ENCODE measurements around the gene NRG3. TPM values are rescaled to one million over a fixed set of nuclear protein-coding genes. Genes with fewer than 3 reads are reported as not detected.

NRG3 gene
- total RNA-seq, 1 experiment from 2014 or later: 0.66 TPM

- Mint-ChIP-seq H3K27me3 (ENCODE audit: insufficient read depth, unreplicated experiment) (peaks cover 5% of the 10 kb centered on the region), H3K9me3 (ENCODE audit: unreplicated experiment) (no peaks in the 10 kb centered on the region), H3K36me3 (ENCODE audit: insufficient read depth, unreplicated experiment) (no peaks in the 10 kb centered on the region), H3K4me3 (ENCODE audit: unreplicated experiment) (no peak overlapping the region), H3K27ac (ENCODE audit: unreplicated experiment) (no peak overlapping the region), H3K4me1 (ENCODE audit: low read depth, unreplicated experiment) (no peaks in the 10 kb centered on the region)
- POLR2A ChIA-PET: no interaction called here
- no peak for TF ChIP-seq CTCF (IDR thresholded peaks at IDR 0.05; ENCODE audit: insufficient read depth in 1 of 2, low read depth in 1 of 2, low read length in 1 of 2, severe bottlenecking in 1 of 2, unreplicated experiment in 1 of 2)
- no TSS peak for BruUV-seq (replicated peaks)
- Histone ChIP-seq H3K27me3 (replicated peaks; ENCODE audit: control insufficient read depth, insufficient read depth, low read length) (no peaks in the 10 kb centered on the region), H3K9me3 (no peaks in the 10 kb centered on the region), H3K4me1 (no peaks in the 10 kb centered on the region), H3K36me3 (ENCODE audit: control insufficient read depth, insufficient read depth, low read length) (no peaks in the 10 kb centered on the region), H3K4me3 (ENCODE audit: low read depth, low read length) (no peak overlapping the region)
- intact Hi-C loops (cut with micrococcal nuclease; ENCODE audit: unreplicated experiment): no loop called here
- CTCF ChIA-PET: no interaction called here
- DNase-seq: no peak
Measured at GRCh38 chr10:81915504-81915897, 40.5 kb downstream of the NRG3 start.

- ChIA-PET POLR2A (no interaction called here), CTCF (no interaction called here)
- Histone ChIP-seq H3K36me3 (ENCODE audit: control insufficient read depth, insufficient read depth, low read length) (no peaks in the 10 kb centered on the region), H3K4me1 (no peaks in the 10 kb centered on the region), H3K27me3 (replicated peaks; ENCODE audit: control insufficient read depth, insufficient read depth, low read length) (no peaks in the 10 kb centered on the region), H3K4me3 (ENCODE audit: low read depth, low read length) (no peak overlapping the region), H3K9me3 (no peaks in the 10 kb centered on the region)
- Mint-ChIP-seq H3K9me3 (ENCODE audit: unreplicated experiment) (no peaks in the 10 kb centered on the region), H3K27ac (ENCODE audit: unreplicated experiment) (no peak overlapping the region), H3K36me3 (ENCODE audit: insufficient read depth, unreplicated experiment) (no peaks in the 10 kb centered on the region), H3K27me3 (ENCODE audit: insufficient read depth, unreplicated experiment) (peaks cover 3% of the 10 kb centered on the region), H3K4me3 (ENCODE audit: unreplicated experiment) (no peak overlapping the region), H3K4me1 (ENCODE audit: low read depth, unreplicated experiment) (no peaks in the 10 kb centered on the region)
- intact Hi-C loops (cut with micrococcal nuclease; ENCODE audit: unreplicated experiment): no loop called here
- TF ChIP-seq CTCF (IDR thresholded peaks at IDR 0.05; ENCODE audit: insufficient read depth in 1 of 2, low read depth in 1 of 2, low read length in 1 of 2, severe bottlenecking in 1 of 2, unreplicated experiment in 1 of 2): no peak
- no TSS peak for BruUV-seq (replicated peaks)
- DNase-seq: no peak
Measured at GRCh38 chr10:81917666-81918065, 42.7 kb downstream of the NRG3 start.

GRCh38 chr10:81918766-81919165 is 43.8 kb downstream of the NRG3 start:
- Histone ChIP-seq H3K9me3 (no peaks in the 10 kb centered on the region), H3K4me1 (no peaks in the 10 kb centered on the region), H3K4me3 (ENCODE audit: low read depth, low read length) (no peak overlapping the region), H3K36me3 (ENCODE audit: control insufficient read depth, insufficient read depth, low read length) (no peaks in the 10 kb centered on the region), H3K27me3 (replicated peaks; ENCODE audit: control insufficient read depth, insufficient read depth, low read length) (no peaks in the 10 kb centered on the region)
- POLR2A ChIA-PET: no interaction called here
- no peak overlapping the region for H3K4me3 Mint-ChIP-seq (ENCODE audit: unreplicated experiment)
- H3K36me3 Mint-ChIP-seq (ENCODE audit: insufficient read depth, unreplicated experiment): no peaks in the 10 kb centered on the region
- CTCF ChIA-PET: no interaction called here
- no peak for DNase-seq
- intact Hi-C loops (cut with micrococcal nuclease; ENCODE audit: unreplicated experiment): no loop called here
- H3K4me1 Mint-ChIP-seq (ENCODE audit: low read depth, unreplicated experiment): no peaks in the 10 kb centered on the region
- no TSS peak for BruUV-seq (replicated peaks)
- TF ChIP-seq CTCF (IDR thresholded peaks at IDR 0.05; ENCODE audit: insufficient read depth in 1 of 2, low read depth in 1 of 2, low read length in 1 of 2, severe bottlenecking in 1 of 2, unreplicated experiment in 1 of 2): no peak
- peaks cover 3% of the 10 kb centered on the region for H3K27me3 Mint-ChIP-seq (ENCODE audit: insufficient read depth, unreplicated experiment)
- H3K9me3 Mint-ChIP-seq (ENCODE audit: unreplicated experiment): no peaks in the 10 kb centered on the region
- no peak overlapping the region for H3K27ac Mint-ChIP-seq (ENCODE audit: unreplicated experiment)

Data from Caco-2 (cell line).